H54 (cell line): ENCODE results near the gene HDAC4.

Experiments used
- DNase-seq: peaks from one replicate; pipeline ENCODE4 v3.0.0; 2011; ENCODE audit warnings: low spot score, mixed read lengths; ENCODE audit not compliant: insufficient read length
- FAIRE-seq: peaks from 3 replicates; lab custom pipeline; 2011; peaks lifted over from hg19 to GRCh38; lab: Jason Lieb, UNC
- POLR2A ChIP-seq: IDR thresholded peaks from 2 replicates; pipeline ENCODE4 v1.6.1; 2011; ENCODE audit warnings: low read depth, mild to moderate bottlenecking, low read length

The HDAC4 gene

GRCh38 chr2:239341840-239342239 lies 59.0 kb downstream of the HDAC4 start:
- FAIRE-seq = no peak
- no peak for TF ChIP-seq POLR2A
- DNase-seq = no peak

GRCh38 chr2:239341146-239341732 lies 59.6 kb downstream of the HDAC4 start:
- no peak for DNase-seq
- no peak for FAIRE-seq
- TF ChIP-seq POLR2A = no peak

DNA sequence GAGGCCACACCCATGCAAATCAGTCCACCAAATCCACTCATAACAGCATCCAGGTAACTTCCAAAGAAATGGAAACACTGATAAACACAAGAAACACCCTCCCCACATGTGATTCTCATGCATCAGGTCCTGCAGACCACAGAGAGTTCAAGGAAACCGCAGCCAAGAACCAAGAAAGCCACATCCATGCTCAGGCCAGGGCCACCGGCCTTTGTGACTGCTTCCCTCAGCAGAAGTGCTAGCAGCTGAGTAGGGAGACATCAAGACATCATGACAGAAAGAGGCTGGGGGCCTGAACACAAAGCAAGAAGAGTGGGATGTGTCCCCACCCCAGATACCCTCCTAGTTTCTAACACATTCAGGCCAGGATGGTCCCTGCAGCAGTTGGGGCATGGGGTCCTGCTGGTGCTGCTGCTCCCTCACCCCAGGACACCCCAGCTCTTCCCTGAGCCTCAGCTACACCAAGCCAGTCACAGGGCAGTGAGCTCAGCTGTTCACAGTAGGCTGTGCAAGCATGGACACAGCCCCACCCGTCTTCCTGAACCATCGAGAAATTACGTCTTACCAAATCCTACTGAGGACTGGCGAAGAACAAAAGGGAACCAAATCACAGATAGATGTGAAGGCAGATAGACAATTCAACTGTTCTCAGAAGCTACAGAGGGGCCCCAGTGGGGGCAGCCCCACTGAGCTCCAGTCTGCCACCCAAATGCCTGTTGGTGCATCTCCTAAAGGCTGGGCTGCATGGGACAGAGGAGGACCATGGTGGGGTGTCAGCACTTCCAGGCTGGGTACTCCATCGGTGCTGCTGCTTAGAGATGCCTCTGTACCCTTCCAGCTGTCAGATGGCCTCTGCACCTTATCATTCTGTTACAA lies 60.9 kb downstream of the HDAC4 start:
- FAIRE-seq (no peak), DNase-seq (no peak)
- no peak for TF ChIP-seq POLR2A

DNA sequence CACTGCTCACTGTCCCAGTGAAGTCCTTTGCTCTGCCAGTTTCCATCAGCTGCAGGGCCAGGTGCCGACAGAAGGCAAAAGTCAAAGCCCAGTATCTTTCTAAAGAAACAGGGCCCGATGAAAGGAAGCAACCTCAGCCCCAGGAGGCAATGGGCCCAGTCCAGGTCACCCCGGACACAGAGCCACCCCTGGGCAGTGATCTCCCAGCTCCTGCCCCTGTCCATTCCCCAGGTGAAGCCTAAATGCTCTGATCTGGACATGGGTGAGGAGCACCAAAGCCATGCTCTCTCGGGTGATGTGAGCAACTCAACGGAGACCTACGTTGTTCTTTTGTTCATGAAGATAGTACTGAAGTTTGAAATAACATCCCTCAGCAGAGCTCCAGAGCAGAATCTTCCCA lies 61.6 kb downstream of the HDAC4 start:
- TF ChIP-seq POLR2A = no peak
- DNase-seq (no peak), FAIRE-seq (no peak)

- TF ChIP-seq POLR2A = no peak
- FAIRE-seq = no peak
Observed at GRCh38 chr2:239337877-239338484, 62.8 kb downstream of the HDAC4 start.

DNA sequence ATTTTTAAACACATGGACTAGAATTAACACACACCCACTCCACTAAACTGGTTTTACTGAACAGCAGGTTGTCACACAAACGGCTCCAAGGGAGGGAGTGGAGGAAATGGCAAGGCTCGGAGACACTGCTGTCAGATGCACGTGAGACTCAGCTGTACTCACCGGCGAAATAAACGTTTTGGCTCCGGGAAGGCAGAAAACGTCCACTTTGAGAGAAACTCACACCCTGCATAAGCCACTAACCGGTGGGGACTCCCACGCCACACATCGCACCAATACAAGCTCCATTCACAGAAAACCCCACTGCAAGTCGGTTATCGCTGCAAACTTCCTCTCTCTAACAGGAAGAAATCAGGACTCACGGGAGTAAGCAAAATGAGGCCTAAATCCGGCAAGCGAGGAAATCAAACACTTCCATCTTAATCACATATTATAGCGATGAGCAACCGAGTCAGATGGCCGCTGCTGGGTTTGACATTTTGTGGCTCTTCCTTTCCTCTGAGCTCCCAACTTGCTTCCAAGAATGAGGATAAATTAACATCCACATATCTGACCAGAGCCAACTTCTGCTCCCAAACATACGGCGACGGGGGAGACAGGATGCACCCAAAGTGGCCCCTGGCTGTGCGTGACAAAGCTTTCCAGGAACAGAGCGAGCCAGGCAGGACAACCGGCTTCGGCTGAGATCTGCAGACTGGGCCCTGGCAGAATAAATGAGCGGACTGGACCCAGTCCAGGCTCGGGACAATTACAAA lies 63.5 kb downstream of the HDAC4 start:
- no peak for FAIRE-seq

More at GRCh38 chr2:239337877-239338484, 62.8 kb downstream of the HDAC4 start:
- DNase-seq = no peak

GRCh38 chr2:239331560-239331959 lies 69.3 kb downstream of the HDAC4 start:
- no peak for FAIRE-seq
- no peak for TF ChIP-seq POLR2A
- no peak for DNase-seq

More for the DNA sequence above, 63.5 kb downstream of the HDAC4 start:
- no peak for DNase-seq
- no peak for TF ChIP-seq POLR2A

GRCh38 chr2:239330836-239331235 lies 70.0 kb downstream of the HDAC4 start:
- TF ChIP-seq POLR2A = no peak
- FAIRE-seq (no peak), DNase-seq (no peak)

GRCh38 chr2:239329972-239330572 lies 70.7 kb downstream of the HDAC4 start:
- DNase-seq (no peak), FAIRE-seq (no peak)
- no peak for TF ChIP-seq POLR2A

- no peak for FAIRE-seq
Observed at GRCh38 chr2:239329284-239329971, 71.4 kb downstream of the HDAC4 start.

GRCh38 chr2:239328351-239329191 lies 72.2 kb downstream of the HDAC4 start:
- FAIRE-seq (no peak), DNase-seq (no peak)
- TF ChIP-seq POLR2A = no peak

More at GRCh38 chr2:239329284-239329971, 71.4 kb downstream of the HDAC4 start:
- no peak for TF ChIP-seq POLR2A
- no peak for DNase-seq
